Activated T-helper 2 cell treated with anti-CD3 and anti-CD28 coated beads, Interferon-gamma antibody, Interleukin-2, Interleukin-4, amounts not matched to agents 10 μg/mL and 5 μg/mL and 100 μg/mL, durations not matched to agents 14 hours and 24 hours and 36 hours (primary cell): ENCODE measurements around the gene NPAS3. TPM values are rescaled to one million over a fixed set of nuclear protein-coding genes. Genes with fewer than 3 reads are reported as not detected.
A peak's percentile ranks its signal among the peaks of the same experiment; 100 is the strongest.

Source experiments
- DNase-seq: peaks from one replicate; pipeline ENCODE4 v3.0.0; 2021; ENCODE audit warnings: low spot score
- H3K27ac Mint-ChIP-seq: one replicate; pipeline ENCODE4 v1.8.0; 2021; ENCODE audit warnings: mixed read lengths
- H3K27me3 Mint-ChIP-seq: one replicate; pipeline ENCODE4 v1.8.0; 2021; ENCODE audit warnings: low read depth, mixed read lengths
- H3K36me3 Mint-ChIP-seq: one replicate; pipeline ENCODE4 v1.8.0; 2021; ENCODE audit warnings: low read depth, mixed read lengths
- H3K4me1 Mint-ChIP-seq: one replicate; pipeline ENCODE4 v1.8.0; 2021; ENCODE audit warnings: low read depth, mixed read lengths
- H3K4me3 Mint-ChIP-seq: one replicate; pipeline ENCODE4 v1.8.0; 2021; ENCODE audit warnings: low read depth, mild to moderate bottlenecking, moderate library complexity, mixed read lengths
- H3K9me3 Mint-ChIP-seq: one replicate; pipeline ENCODE4 v1.8.0; 2021; ENCODE audit warnings: mixed read lengths
- intact Hi-C: fragments of 100-400 bp; cut with micrococcal nuclease; formaldehyde crosslinking; loops from one replicate; pipeline ENCODE4 v1.15.1; 2023
- total RNA-seq: library from RNA; stranded (reverse); gene quantifications from 2 replicates; pipeline ENCODE4 v1.2.3, GENCODE V29; 2022

The NPAS3 gene
- total RNA-seq, 1 donor from 2014 or later = not detected

DNA sequence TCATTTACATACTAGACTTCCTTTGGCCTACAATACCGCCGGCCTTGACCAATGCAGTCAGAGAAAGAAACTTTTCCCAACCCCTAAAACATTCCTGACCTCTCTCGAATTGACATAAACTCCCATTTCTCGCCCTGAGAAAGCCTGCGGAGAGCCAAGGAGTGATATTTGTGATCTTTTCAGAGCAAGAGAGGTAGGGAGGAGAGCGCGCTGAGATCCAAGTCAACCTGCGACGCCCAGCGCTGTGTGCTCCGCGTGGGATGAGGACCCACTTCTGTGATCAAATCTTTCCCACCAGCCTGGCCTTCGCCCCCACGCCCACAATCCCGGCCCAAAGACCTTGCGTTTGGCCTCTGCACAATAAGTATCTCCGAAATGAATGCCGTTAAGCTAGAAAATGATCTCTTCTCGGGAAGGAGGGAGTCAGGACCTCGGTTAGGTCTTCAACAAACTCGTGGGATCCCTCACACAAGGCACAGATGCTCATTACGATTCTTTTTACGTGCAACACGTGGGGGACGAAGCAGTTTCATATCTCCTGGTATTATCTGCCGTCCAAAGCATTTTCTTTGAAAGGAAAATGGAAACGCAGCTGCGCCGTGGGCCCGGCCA is 6.3 kb upstream of the NPAS3 start:
- intact Hi-C loops = loop anchor here (10.0 kb wide), 1 partner anchor 862 kb away; no protein-coding TSS in a partner anchor
- DNase-seq = no peak
- Mint-ChIP-seq H3K9me3 (no peaks in the 10 kb centered on the region), H3K27me3 (peaks cover 57% of the 10 kb centered on the region), H3K4me3 (no peak overlapping the region), H3K27ac (no peak overlapping the region), H3K36me3 (no peaks in the 10 kb centered on the region), H3K4me1 (no peaks in the 10 kb centered on the region)

- intact Hi-C loops = loop anchor here (10.0 kb wide), 1 partner anchor 862 kb away; no protein-coding TSS in a partner anchor
- no peaks in the 10 kb centered on the region for H3K36me3 Mint-ChIP-seq
- no peak overlapping the region for H3K27ac Mint-ChIP-seq
- peaks cover under 1% of the 10 kb centered on the region for H3K4me1 Mint-ChIP-seq
- H3K4me3 Mint-ChIP-seq = no peak overlapping the region
- no peaks in the 10 kb centered on the region for H3K9me3 Mint-ChIP-seq
- peaks cover 62% of the 10 kb centered on the region for H3K27me3 Mint-ChIP-seq
- no peak for DNase-seq
Measured at GRCh38 chr14:32932914-32933628, 5.6 kb upstream of the NPAS3 start.

GRCh38 chr14:32933629-32934072 is 5.0 kb upstream of the NPAS3 start:
- intact Hi-C loops = loop anchor here (10.0 kb wide), 1 partner anchor 861 kb away; no protein-coding TSS in a partner anchor
- H3K27me3 Mint-ChIP-seq = peaks cover 66% of the 10 kb centered on the region
- H3K4me3 Mint-ChIP-seq = no peak overlapping the region
- H3K9me3 Mint-ChIP-seq = no peaks in the 10 kb centered on the region
- no peak for DNase-seq
- H3K36me3 Mint-ChIP-seq = no peaks in the 10 kb centered on the region
- peaks cover 2% of the 10 kb centered on the region for H3K4me1 Mint-ChIP-seq
- H3K27ac Mint-ChIP-seq = no peak overlapping the region

GRCh38 chr14:32934073-32934880 is 4.4 kb upstream of the NPAS3 start:
- intact Hi-C loops = loop anchor here (10.0 kb wide), 1 partner anchor 861 kb away; no protein-coding TSS in a partner anchor
- no peak for DNase-seq
- peaks cover 2% of the 10 kb centered on the region for H3K4me1 Mint-ChIP-seq
- no peak overlapping the region for H3K4me3 Mint-ChIP-seq
- H3K36me3 Mint-ChIP-seq = no peaks in the 10 kb centered on the region
- peaks cover 62% of the 10 kb centered on the region for H3K27me3 Mint-ChIP-seq
- H3K9me3 Mint-ChIP-seq = no peaks in the 10 kb centered on the region
- no peak overlapping the region for H3K27ac Mint-ChIP-seq

DNA sequence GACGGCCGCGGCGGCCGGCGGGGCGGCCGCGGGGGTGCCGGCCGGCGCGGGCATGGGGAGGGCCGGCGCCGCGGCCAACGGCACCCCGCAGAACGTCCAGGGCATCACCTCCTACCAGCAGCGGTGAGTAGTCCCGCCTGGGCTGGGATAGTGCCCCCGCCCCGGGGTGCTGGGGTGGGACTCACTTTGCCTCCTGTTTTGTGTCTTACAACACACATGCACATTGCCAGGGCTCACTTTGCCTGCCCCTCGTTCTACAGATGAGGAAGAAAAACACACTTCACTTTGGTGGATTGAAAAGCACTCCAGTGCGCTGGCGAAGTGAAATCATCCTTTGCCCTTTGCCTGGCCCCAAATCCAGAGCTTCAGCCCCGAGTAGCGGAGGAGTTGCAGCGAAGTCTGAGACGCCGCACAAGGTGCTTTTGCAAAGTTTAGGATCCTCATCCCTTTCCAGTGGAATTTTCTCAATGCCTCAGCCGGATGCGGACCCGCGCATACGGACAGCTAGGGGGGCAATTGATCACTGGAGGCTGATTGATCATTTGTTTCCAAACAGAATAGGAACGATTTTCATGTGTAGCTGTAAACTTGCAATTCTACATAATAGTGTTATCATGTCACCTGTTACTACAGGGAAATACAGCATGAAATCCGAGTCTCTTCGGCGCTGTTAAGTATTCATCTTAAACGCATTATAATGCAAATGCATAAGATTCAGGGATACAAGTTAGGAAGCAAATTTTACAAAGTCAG is 3.6 kb upstream of the NPAS3 start:
- intact Hi-C loops = loop anchor here (10.0 kb wide), 1 partner anchor 860 kb away; no protein-coding TSS in a partner anchor
- peaks cover 5% of the 10 kb centered on the region for H3K4me1 Mint-ChIP-seq
- H3K9me3 Mint-ChIP-seq = no peaks in the 10 kb centered on the region
- DNase-seq = no peak
- H3K27ac Mint-ChIP-seq = no peak overlapping the region
- H3K36me3 Mint-ChIP-seq = no peaks in the 10 kb centered on the region
- H3K4me3 Mint-ChIP-seq = no peak overlapping the region
- peaks cover 69% of the 10 kb centered on the region for H3K27me3 Mint-ChIP-seq

DNA sequence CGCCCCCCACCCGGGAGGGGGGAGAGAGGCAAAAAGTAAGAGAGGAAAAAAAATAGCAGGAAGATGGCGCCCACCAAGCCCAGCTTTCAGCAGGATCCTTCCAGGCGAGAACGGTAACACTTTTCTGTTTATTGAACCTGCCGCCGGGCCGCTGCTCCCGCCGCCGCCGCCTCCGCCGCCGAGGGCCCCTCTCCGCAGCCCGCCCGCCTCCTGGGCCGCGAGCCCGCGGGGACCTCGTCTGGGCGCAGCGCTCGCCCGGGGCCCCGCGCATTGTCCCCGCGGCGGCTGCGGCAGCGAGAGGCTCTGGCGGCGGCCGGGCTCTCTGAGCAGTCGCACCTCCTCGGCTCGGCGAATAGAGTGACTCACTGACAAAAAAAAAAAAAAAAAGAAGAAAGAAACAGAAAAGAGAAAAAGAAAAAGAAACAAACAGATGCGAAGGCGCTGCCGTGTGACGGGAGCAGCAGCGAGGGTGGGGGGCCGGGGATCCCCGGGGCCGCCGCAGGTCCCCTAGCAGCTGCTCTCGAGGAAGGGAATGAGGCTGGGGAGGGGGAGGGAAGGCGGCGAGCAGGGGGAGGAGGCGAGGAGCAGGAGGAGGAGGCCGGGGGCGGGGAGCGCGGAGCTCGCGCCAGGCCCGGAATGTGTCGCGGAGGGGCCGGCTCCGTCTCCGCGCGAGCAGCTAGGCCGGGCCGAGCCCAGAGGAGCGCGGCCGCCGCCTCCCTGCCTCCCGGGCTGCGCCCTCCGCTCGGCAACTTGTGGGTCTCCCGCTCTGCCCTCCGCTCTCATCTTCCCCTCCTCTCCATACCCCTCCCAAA is 781 bp downstream of the NPAS3 start:
- H3K36me3 Mint-ChIP-seq = no peaks in the 10 kb centered on the region
- DNase-seq = no peak
- peaks cover 9% of the 10 kb centered on the region for H3K4me1 Mint-ChIP-seq
- peak overlapping the region; percentile 69 for H3K4me3 Mint-ChIP-seq
- H3K27ac Mint-ChIP-seq = no peak overlapping the region
- peaks cover 65% of the 10 kb centered on the region for H3K27me3 Mint-ChIP-seq
- intact Hi-C loops = loop anchor here (10.0 kb wide), 1 partner anchor 855 kb away; no protein-coding TSS in a partner anchor
- H3K9me3 Mint-ChIP-seq = no peaks in the 10 kb centered on the region

GRCh38 chr14:32940066-32940651 is 1.5 kb downstream of the NPAS3 start:
- no peak overlapping the region for H3K27ac Mint-ChIP-seq
- peaks cover 62% of the 10 kb centered on the region for H3K27me3 Mint-ChIP-seq
- intact Hi-C loops = no loop called here

GRCh38 chr14:32940711-32941667 is 2.3 kb downstream of the NPAS3 start:
- Mint-ChIP-seq H3K4me3 (no peak overlapping the region), H3K27me3 (peaks cover 55% of the 10 kb centered on the region), H3K36me3 (no peaks in the 10 kb centered on the region), H3K4me1 (peaks cover 9% of the 10 kb centered on the region), H3K27ac (no peak overlapping the region), H3K9me3 (no peaks in the 10 kb centered on the region)
- intact Hi-C loops = no loop called here
- DNase-seq = no peak

More at GRCh38 chr14:32940066-32940651, 1.5 kb downstream of the NPAS3 start:
- peak overlapping the region; percentile 69 for H3K4me3 Mint-ChIP-seq
- H3K9me3 Mint-ChIP-seq = no peaks in the 10 kb centered on the region
- no peaks in the 10 kb centered on the region for H3K36me3 Mint-ChIP-seq
- no peak for DNase-seq
- peaks cover 9% of the 10 kb centered on the region for H3K4me1 Mint-ChIP-seq

GRCh38 chr14:32941668-32942065 is 3.0 kb downstream of the NPAS3 start:
- peaks cover 9% of the 10 kb centered on the region for H3K4me1 Mint-ChIP-seq
- H3K4me3 Mint-ChIP-seq = no peak overlapping the region
- no peaks in the 10 kb centered on the region for H3K36me3 Mint-ChIP-seq
- no peak overlapping the region for H3K27ac Mint-ChIP-seq
- peaks cover 48% of the 10 kb centered on the region for H3K27me3 Mint-ChIP-seq
- no peaks in the 10 kb centered on the region for H3K9me3 Mint-ChIP-seq
- intact Hi-C loops = no loop called here
- DNase-seq = no peak

DNA sequence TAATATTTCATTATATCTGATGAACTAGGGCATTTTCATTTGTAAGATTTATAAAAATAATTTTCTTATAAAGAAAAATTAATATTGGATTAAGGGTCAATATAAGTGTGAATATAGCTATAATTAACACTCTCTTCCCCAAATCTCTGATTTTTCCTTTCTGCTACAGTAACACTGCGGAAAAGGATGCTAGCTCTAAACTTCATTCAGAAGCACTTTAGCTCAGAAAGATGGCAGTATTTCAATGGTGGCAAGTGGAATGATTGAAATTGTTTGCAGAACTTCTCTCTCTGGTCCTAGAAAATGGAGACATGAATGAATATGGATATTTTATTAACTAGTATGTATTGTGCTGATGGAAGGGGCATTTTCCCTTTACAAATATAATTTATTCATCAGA is 8.4 kb downstream of the NPAS3 start:
- Mint-ChIP-seq H3K9me3 (no peaks in the 10 kb centered on the region), H3K27me3 (peaks cover 14% of the 10 kb centered on the region), H3K4me3 (no peak overlapping the region), H3K4me1 (no peaks in the 10 kb centered on the region), H3K36me3 (no peaks in the 10 kb centered on the region), H3K27ac (no peak overlapping the region)
- intact Hi-C loops = no loop called here
- DNase-seq = no peak
